ENCODE results near the gene PIGS.

- TF ChIP-seq POLR2A (IDR thresholded peaks at IDR 0.05), result no peak
- TF ChIP-seq CTCF (IDR thresholded peaks at IDR 0.05), result no peak
These were observed 44.1 kb downstream of the PIGS start for GRCh38 chr17:28527181-28527681.
